GM21381 (cell line): ENCODE measurements around the gene PI4KA.
"Not testable (repeated sequence)": the region's sequence is repeated elsewhere in the genome, so short reads cannot be mapped to it uniquely, and the experiment has no call there.

Source experiments
- ATAC-seq: cut with Tn5 transposase; IDR thresholded peaks from one replicate; pipeline ENCODE4 v1.9.1; 2021; ENCODE audit warnings: mild to moderate bottlenecking, moderate library complexity; ENCODE audit not compliant: unreplicated experiment

PI4KA gene

DNA sequence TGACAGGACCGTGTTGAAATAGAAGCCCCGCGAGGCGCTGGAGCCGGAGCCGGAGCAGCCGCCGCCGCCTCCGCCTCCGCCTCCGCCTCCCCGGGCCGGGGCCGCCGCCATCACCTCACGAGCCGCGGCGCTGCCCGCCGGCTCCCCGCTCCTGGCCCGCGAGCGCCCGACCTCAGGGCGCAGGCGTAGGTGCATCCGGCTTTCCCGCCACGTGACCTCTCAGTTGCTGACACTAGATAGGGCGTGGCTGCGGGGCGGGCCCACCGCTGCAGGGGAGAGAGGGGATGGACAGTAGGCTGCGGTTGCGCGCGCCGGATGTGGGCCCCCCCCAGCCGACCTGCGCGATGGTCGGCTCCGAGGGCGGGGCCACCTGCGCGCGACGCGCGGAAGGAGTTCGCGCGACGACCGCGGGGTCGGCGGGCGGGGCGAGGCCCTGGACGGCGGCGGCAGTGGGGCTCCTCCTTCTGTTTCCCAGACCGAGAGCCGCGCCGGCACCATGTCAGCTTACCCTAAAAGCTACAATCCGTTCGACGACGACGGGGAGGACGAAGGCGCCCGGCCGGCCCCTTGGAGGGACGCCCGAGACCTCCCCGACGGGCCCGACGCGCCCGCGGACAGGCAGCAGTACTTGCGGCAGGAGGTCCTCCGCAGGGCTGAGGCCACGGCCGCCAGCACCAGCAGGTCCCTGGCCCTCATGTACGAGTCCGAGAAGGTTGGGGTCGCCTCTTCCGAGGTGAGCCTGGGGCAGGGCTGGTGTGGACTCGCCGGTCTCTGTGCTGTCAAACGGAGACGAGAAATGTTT, at the start of gene PI4KA, which contains the start of gene SNAP29:
PI4KA (minus strand) TSS at position 197 of the 802 bp plus-strand sequence; CDS start at position 111, 86 bp downstream.
SNAP29 (plus strand) TSS at position 393 of the 802 bp plus-strand sequence; CDS start at position 497, 104 bp downstream.
- ATAC-seq = peak; percentile 89

DNA sequence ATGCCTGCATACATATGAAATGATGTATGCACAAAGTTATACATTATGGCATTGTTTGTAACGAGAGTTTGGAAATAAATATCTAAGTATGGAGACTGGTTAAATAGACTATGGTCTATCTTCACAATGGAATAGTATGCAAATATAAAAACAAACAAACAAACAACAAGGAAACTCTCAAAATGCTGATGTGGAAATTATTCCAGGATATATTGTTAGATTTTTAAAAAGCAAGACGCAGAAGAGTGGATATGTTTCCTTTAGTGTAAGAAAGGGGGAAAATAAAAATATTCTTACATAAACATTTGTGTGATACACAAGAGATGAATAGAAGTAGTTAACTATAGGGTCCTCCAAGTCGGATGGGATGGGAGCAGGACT, 47.8 kb upstream of the PI4KA start:
- no peak for ATAC-seq

DNA sequence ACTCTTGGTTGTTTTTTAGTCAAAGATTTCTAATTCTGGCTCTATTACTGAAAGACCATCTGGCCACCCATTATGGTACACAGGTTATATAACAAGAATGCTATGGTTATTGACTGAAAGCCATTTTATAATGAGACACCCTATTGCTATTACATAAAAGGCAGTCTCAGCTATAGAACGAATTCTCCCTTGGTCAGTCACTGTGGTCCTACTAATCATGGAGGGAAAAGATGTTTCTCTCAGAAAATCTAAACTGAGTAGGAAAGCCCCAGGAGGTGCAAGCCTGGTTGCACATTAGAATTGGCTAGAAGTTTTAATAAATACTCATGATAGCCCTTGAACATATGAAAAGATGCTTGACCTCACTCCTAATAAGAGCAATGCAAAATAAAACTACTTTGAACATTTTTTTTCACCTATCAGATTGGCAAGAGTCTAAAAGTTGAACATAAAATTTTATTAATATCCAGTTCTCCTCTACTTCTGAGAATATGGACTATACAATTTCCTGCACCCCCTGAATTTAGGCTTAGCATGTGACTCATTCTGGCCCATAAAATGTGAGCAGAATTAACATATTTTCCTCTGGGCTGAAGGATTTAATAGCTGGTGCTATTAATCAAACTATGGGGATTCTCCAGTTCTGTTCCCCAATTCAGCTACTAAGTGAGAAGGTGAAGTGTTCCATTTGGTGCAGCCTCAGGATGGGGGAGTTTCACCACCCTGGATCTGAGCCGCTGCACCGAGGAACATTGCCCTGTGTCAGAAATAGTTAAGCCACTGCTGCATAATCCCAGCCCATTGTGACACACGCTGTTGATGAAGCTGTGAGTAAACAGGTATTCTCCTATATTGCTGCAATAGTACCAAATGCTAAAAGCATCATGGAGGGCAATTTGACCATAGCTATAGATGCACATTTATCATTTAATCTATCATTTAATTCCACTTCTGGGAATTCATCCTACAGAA, 47.1 kb upstream of the PI4KA start:
- no peak for ATAC-seq

GRCh38 chr22:20904980-20905355, 46.4 kb upstream of the PI4KA start:
- ATAC-seq = no peak

DNA sequence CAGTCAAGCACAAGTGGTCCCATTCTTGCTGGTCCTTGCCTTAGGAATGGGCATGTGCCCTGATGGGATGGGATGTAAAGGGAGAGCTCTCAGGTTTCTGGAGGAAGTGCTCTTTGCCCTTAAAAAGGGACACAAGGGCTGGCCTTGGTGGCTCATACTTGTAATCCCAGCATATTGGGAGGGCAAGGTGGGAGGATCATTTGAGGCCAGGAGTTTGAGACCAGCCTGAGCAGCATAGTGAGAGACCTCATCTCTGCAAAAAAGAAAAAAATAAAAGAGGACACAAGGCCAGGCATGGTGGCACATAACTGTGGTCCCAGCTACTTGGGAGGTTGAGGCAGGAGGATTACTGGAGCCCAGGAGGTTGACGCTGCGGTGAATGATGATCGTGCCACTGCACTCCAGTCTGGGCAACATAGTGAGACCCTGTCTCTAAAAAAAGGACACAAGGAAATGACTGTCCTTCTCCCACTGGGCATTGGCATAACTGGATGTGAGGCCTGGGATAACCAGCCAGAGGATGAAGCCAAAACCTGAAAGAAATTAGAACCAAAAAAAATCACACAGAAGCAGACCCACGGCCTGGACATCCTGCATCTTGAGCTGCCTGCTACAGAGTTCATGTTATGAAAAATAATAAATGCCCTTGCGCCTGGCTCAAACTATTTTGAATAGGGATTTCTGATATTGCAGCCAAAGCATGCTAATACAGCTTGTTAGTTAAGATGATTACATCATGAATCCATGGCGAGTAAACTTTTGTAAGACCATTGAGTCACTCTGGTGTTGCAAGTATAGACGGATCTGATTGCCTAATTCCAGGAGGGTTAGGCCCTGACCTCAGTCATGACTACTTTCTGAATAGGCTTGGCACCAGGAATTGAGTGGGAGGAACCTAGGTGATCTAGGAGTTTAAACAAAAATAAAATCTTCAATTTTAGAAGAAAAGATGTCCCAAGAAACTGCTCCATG, 45.7 kb upstream of the PI4KA start:
- no peak for ATAC-seq

GRCh38 chr22:20903093-20903492, 44.5 kb upstream of the PI4KA start:
- ATAC-seq = no peak

- ATAC-seq = not testable (repeated sequence)
Measured at GRCh38 chr22:20901093-20902033, 42.8 kb upstream of the PI4KA start.

GRCh38 chr22:20899827-20900423, 41.3 kb upstream of the PI4KA start:
- no peak for ATAC-seq

- not testable (repeated sequence) for ATAC-seq
Measured at GRCh38 chr22:20897737-20898136, 39.1 kb upstream of the PI4KA start.

DNA sequence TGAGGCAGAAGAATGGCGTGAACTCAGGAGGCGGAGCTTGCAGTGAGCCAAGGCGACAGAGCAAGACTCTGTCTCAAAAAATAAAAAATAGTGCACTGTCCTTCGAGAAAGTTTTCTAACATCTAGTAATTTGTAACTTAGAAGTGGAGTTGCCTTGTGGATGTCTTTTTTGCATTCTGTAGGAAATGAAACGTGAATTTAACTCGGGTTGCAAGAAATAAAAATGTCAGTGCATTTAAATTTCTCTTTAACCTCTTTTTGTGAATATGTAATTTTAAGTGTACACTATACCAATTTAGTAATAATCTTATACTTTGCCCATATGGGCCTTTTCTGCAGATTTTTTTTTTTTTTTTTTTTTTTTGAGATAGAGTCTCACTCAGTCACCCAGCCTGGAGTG, 32.4 kb upstream of the PI4KA start:
- no peak for ATAC-seq

DNA sequence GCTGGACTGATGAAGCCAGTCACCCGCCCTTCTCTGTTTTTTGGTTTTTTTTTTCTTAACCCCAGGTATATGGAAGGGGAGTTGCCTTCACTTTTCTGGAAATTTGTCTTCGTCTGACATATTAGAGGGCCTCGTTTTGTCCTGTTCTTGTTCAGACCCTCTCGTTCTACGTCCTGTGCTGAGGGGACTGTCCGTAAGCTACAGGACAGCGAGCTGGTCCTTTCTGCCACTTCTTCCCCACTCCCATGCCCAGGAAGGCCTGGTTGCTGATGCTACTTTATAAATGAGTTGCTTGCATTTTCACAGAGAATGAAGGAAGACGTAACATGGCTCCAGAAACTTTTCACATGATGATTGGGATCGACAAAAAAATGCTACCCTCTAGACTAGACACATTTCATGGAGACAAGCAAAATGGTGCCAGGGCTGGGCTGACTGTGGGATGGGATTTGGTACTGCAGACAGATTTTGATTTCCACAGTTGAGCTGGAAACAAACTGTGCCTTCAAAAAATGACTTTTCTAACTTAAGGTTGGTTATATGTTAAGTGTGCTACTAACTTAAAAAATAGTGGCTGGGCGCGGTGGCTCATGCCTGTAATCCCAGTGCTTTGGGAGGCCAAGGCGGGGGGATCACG, 31.4 kb upstream of the PI4KA start:
- ATAC-seq = no peak

GRCh38 chr22:20889025-20889704, 30.6 kb upstream of the PI4KA start:
- ATAC-seq = no peak

DNA sequence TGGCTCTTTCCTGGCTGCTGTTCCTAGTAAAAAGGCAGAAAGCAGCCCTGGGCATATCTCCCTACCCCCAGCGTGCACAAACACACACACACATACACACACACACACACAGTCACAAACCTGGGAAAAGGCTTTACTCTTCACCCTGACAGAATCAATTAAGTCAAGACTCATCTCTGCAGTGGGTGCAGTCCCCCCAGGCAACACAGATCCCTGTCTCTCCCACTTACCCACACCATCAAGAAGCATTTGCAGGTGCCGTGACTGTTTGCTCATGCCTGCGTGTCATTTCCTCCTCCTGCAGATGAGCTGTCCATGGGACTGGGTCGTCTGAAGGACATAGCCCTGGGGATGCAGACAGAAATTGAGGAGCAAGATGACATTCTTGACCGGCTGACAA, 28.8 kb upstream of the PI4KA start:
- ATAC-seq = no peak

DNA sequence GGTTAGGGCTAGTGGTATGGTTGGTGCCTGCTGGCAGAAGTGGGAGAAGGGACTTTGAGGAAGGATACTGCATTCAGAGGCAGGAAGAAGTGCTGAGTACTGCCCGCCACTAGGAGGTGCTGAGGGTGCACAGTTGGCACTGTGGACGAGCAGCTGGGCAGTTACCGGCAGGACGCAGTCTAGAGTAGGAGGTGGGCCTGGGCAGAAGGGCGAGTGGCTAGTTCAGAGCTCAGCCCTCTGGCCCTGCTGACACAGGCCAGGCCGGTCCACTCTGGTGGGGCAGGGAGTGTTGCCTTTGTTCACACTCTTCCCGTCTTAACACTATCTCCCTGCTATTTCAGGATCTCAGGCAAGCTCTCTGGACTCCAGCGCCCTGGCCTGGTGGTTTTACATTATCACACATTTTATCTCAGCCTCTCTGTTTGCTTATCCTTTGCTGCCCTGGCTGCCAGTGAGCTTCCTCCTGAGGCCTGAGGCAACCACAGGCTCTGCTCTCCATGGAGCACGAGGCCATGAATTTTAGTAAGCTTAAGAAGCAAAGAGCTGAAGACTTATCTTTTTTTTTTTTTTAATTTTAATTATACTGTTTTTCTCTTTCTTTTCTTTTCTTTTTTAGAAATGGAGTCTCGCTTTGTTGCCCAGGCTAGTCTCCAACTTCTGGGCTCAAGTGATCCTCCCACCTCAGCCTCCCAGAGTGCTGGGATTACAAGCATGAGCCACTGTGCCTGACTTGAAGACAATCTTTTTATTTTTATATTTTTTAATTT, 27.1 kb upstream of the PI4KA start:
- no peak for ATAC-seq

GRCh38 chr22:20885017-20885556, 26.5 kb upstream of the PI4KA start:
- no peak for ATAC-seq

DNA sequence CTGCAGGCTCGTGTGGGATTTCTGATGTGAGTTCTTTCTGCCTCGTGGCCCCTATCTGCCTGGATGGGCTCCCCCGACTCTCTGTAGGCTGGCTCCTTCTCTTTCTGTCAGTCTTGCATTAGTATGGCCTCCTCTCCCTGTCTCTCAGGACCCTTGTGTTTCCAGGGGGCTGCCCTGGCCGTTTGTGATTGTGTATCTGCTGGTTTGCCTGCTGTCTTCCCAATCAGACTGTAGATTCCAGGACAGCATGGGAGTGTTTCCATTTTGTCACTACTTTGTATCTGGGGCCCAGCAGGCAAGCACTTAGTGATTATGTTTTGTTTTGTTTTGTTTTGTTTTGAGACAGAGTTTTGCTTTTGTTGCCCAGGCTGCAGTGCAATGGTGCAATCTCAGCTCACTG, 25.8 kb upstream of the PI4KA start:
- ATAC-seq = no peak

GRCh38 chr22:20882855-20883254, 24.2 kb upstream of the PI4KA start:
- ATAC-seq = no peak
